OCI-LY7 (cell line): ENCODE measurements around the gene FAM78A.

Experiments used
- EZH2phosphoT487 ChIP-seq: fragments of 200-600 bp; sonication (generic); IDR thresholded peaks from 2 replicates; pipeline ENCODE4 v1.6.1; 2018; ENCODE audit warnings: low read depth, borderline replicate concordance, mild to moderate bottlenecking, mixed run types, antibody characterized with exemption, low read length, moderate library complexity, mixed read lengths
- TF ChIP-seq, protein P1 (sequence below): fragments of 200-600 bp; sonication (generic); conservative IDR thresholded peaks from 2 replicates; pipeline ENCODE4 v1.5.1; 2014; ENCODE audit warnings: mild to moderate bottlenecking, antibody characterized with exemption, low read length, moderate library complexity, mixed read lengths

DNA sequence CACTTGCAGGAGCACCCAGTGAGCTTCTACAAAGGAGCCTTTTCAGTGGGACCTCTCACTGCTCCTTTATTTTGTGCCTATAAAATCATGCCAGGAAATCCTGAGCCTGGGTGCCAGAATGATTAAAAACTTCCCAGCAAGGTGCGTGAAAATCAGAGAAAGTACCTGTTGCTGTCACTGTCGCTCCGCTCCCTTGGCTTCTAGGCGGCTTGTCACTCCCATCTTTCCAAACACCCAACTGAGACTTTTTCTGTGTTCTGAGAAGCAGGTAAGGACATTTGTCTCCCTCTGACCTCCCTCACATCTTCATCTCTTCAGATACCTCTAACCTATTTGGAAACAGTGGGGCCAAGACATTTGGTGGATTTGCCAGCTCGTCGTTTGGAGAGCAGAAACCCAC, 53.9 kb downstream of the FAM78A start:
- TF ChIP-seq, protein P1, sequence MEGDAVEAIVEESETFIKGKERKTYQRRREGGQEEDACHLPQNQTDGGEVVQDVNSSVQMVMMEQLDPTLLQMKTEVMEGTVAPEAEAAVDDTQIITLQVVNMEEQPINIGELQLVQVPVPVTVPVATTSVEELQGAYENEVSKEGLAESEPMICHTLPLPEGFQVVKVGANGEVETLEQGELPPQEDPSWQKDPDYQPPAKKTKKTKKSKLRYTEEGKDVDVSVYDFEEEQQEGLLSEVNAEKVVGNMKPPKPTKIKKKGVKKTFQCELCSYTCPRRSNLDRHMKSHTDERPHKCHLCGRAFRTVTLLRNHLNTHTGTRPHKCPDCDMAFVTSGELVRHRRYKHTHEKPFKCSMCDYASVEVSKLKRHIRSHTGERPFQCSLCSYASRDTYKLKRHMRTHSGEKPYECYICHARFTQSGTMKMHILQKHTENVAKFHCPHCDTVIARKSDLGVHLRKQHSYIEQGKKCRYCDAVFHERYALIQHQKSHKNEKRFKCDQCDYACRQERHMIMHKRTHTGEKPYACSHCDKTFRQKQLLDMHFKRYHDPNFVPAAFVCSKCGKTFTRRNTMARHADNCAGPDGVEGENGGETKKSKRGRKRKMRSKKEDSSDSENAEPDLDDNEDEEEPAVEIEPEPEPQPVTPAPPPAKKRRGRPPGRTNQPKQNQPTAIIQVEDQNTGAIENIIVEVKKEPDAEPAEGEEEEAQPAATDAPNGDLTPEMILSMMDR = no peak
- TF ChIP-seq EZH2phosphoT487 = no peak
